Stimulated activated CD8-positive, alpha-beta memory T cell treated with anti-CD3 and anti-CD28 coated beads, Interleukin-15, amount 100 ng/mL, for 1 hour (primary cell): ENCODE results near the gene TBC1D22A.

ENCODE experiments used
- DNase-seq: peaks from one replicate; pipeline ENCODE4 v3.0.0-alpha.2; 2020; ENCODE audit warnings: low read depth

Gene TBC1D22A

GRCh38 chr22:47190957-47191670, 428.7 kb downstream of the TBC1D22A start:
- DNase-seq: no peak

GRCh38 chr22:47191671-47192650, 429.5 kb downstream of the TBC1D22A start:
- no peak for DNase-seq

- DNase-seq: no peak
Observed at GRCh38 chr22:47192651-47193437, 430.4 kb downstream of the TBC1D22A start.

GRCh38 chr22:47193606-47194329, 431.3 kb downstream of the TBC1D22A start:
- DNase-seq: no peak

- no peak for DNase-seq
Observed at GRCh38 chr22:47194476-47195155, 432.2 kb downstream of the TBC1D22A start.

DNA sequence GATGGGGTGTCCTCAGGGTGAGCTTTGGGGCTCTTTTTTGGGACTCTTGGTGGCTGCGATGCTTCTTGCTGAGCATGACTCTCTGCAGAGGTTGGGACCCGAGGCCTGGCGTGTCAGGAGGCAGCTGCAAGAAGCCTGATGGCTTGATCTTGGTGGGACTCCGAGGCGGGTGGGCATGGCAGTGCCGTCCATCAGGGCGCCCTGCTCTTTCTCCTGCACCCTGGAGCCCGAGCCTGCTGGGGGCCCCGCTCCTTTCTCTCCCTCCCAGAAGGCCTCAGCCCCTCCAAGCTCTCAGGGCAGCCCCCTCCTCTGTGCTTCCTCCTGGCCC, 432.7 kb downstream of the TBC1D22A start:
- DNase-seq: no peak

- DNase-seq: no peak
Observed at GRCh38 chr22:47195484-47196165, 433.2 kb downstream of the TBC1D22A start.

DNA sequence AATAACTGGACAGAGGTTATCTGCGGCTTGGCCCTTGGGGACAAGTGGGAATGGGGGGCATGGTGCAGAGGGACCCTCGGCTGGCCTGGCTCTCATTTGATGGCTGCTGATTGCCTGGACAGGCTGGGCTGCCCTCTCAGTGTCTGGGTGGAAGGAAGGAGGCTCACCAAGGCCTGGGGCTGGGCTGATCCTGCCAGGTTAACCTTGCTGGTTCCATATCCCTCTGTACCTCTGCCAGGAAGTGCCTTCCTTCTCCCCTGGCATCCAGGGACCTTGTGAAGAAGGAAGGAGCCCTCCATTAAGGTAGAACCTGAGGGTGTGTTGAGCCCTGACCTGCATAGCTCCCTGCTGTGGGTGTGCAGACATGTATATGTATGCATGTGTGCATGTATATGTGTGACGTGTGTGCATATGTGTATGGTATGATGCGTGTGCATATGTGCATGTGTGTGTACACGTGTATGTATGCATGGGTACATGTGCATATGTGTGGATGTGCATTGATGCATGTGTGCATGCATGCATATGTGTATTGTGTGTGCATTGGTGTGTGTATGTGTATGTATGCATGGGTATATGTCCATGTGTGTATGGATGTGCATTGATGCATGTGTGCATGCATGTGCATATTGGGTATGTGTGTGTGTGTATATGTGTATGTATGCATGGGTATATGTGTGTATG, 433.9 kb downstream of the TBC1D22A start:
- DNase-seq: no peak

DNA sequence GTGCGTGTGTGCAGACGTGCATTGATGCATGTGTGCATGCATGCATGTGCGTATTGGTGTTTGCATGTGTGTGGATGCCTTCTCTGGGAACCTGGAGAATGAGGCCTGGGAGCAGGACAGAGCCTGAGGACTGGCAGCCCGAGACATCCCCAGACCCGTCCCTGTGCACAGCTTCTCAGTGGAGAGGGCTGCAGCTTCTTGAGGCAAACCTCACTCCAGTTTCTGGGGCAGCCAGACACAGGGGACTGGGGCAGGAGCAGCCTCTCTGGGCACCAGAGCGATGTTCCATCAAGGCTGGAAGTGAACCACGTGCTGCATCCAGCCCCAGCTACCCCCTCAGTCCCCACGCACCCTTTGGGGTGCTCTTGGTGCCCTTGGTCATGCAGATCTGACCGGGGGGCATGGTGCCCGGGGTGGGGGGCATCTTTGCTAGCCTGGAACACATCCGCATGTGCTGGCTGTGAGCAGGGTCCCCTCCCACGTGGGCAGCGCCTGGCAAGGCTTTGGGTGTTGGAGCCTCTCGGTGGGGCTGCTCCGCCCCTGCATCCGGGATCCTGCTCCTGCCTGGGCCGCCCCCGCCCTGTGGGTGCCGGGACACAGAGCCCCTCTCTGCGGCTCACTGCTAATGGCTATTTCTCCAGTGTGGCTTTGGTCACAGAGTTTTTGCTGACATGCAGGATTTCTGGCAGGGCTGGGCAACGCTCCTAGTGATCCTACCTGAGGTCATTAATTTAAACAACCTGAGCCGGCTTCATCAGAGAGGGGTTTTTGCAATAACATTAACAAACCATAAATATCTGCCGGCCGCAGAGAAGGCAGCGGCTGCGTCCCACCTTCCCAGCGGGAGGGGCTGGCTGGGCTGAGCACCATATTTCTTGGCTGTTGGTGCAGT, 434.7 kb downstream of the TBC1D22A start:
- no peak for DNase-seq

- DNase-seq: no peak
Observed at GRCh38 chr22:47197773-47198500, 435.5 kb downstream of the TBC1D22A start.

DNA sequence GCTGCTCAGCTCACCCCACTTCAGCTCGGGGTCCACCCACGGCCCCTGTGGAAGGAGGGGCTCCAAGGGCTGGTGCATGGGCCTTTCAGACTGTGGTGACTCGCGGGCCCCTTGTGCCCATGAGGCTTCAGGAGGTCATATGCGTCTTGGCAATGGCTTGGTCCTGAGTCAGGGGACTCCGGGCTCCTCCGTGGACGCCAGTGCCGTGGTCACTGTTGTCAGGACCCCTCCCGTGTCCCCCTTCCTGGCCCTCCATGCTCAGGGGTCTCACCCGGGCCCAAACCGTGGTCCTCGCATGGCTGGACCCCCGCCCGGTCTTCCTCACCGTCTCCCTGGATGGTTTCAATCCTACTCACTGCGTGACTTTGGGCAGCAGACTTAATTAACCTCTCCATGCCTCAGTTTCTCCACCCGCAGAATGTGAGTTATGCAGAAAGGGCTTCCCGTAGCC, 436.4 kb downstream of the TBC1D22A start:
- DNase-seq: no peak

DNA sequence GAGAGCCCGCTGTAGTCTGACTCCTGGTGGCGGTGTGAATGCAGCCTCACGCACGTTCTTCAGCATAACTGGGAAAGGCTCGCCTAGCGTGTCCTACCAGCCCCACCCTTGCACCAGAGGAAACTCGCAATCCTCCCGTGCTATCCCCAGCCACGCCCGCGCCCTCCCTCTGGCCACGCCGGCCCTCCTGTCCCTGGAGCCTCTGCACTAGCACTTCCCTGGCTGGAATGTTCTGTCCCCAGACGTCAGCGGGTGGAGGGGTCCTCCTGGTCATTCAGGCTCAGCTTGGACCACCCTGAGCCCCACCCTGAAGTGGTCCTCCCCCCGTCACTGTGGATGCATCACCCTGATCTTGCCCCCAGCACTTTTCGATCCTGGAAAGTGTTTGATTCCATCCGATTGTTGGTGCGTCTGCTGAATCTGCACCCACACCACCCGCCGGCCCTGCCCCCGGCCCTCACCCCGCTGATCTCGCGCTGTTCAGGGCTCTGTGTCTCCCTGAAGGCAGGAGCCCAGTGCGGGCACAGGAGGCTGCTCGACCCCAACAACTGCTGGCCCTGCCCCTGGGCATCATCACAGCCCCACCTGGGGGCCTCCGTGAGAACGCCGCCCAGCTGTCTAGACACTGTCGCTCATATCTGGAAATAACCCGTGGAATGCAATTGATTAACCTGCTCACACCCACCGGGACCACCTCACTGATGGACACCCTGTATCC, 437.0 kb downstream of the TBC1D22A start:
- no peak for DNase-seq

GRCh38 chr22:47199979-47200272, 437.5 kb downstream of the TBC1D22A start:
- no peak for DNase-seq

- DNase-seq: no peak
Observed at GRCh38 chr22:47200273-47201051, 438.0 kb downstream of the TBC1D22A start.

DNA sequence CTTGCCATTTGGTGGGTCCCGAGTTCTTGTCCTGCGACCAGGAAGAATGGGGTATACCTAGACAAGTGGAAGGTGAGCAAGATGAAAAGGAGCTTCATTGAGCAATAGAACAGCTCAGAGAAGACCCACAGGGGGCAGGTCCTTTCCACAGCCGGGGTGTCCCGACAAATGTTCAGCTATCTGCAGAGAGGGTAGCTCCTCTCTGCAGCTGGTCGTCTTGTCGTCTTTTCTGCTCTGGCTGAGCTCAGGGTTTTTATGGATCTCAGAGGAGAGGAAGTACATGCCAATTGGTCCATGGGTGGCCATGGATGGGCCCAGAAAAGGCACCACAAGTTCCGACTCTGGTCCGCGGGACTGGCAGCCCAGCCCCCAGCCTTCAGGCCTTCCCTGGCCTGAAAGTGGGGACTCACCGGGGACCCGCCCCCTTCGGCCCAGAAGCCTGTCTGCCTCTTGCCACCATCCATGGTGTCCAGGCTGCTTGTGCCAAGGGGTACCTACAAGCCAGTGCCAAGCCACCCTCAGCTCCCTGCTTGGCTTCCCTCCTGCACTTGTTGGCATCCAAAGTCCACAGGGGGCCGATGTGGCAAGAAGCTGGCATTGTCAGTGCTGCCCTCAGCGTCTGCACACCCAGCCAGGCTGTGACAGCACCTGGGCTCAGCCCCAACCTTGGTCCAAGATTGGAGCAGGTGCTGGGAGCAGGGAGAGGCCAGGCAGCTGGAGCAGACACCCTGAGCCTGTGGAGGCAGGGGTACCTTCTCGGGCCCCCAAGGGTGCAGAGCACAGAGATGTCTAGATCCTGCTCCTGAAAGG, 438.9 kb downstream of the TBC1D22A start:
- DNase-seq: no peak
